NCI-H226 (cell line): ENCODE data around the gene MEIS1.
A peak's percentile ranks its signal among the peaks of the same experiment; 100 is the strongest.
"Not testable (repeated sequence)": the region's sequence is repeated elsewhere in the genome, so short reads cannot be mapped to it uniquely, and the experiment has no call there.

Experiments used
- DNase-seq: peaks from one replicate; pipeline ENCODE4 v3.0.0-alpha.2; 2015

Gene MEIS1

DNA sequence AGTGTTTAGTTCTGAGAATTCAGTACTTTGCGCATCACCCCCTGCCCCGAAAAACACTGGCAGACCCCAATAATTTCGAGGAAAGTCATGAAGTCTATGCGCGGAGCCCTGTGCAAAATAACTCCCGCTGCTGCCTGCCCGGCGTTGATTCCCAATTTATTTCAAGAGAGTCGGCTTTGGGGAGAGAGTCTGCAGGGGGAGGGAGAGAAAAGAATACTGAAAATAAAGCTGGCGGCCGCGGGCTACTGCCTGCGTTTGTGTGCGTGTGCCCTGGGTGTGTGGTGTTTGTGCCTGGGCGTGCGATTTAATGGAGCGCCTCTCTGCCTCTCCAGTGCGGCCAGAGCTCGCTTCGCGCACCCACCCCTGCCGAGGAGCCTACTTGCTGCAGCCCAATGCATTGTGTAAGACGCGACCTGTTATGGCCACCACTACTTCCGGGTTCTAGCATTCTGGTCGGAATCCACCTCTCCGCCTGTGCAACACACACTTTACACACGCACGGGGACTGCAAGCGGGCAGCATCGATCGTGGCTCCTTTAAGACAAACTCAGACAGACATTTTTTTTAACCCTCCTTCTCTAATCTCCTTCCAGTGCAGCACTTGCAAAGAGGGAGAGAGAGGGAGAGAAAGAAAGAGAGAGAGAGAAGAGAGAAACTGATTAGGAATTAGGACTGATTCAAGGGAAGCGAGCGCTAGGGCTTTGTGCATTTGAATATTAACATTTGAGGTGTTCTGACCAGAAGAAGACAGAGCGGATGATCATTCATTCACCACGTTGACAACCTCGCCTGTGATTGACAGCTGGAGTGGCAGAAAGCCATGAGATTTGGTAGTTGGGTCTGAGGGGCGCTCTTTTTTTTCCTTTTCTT lies at the start of gene MEIS1:
TSS of gene MEIS1 (plus strand) at position 447 of the 870 bp plus-strand sequence. CDS start 732 bp downstream, outside the sequence.
- peak; percentile 84 for DNase-seq

DNA sequence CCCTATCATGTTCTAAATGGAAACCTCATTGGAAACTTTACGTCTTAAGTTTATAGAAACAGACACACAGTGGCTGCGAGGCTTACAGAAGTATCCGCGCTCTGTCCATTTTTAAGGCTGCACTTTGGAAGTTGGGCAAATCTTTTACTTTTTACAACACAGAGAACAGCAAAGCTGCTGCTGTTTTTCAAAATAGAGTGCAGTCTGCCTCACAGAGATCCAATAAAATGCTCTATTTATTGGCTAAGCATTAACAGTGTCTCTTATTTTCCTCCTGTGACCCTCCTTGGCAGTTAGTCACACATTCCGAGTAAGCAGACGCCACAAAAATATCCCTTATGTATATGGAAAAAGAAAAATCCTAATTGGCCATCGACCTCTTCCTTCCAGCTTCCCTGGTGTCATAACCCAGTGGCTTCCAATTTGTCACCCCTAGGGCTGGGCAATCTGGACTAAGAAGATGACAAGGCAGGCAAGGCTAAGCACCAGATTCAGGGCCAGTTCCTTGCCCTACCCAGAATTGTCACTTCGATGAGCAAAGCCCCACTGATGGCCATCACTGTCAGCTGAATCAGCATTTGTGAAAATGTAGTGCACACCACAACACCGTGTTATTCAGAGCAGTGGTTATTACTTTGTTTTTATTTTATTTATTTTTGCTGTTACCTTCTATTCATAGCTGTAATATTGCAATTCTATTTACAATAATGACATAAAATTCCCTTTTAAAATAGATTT lies 47.7 kb upstream of the MEIS1 start:
- DNase-seq = no peak

DNA sequence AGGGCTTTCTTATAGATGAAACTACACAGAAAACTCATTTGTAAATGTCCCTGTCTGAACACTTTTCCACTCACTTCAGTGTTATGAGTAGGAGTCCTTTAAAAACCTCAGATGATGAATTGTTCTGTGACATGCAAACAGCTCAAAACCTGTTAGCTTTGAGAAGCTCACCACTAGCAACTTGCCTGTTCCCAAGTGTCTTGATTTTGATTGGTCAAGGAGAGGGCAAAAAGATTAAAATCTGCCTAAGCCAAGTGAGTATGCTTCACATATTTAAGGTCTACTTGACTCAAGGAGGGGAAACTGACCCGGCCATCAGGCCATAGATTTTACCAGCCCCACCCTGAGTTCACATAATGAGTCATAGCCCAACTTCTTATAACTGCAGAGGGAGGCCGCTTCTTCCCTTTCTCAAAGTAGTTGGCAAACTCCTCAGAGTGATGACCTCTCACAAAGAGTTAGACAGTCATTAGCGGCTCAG lies 45.2 kb upstream of the MEIS1 start:
- peak; percentile 63 for DNase-seq

DNA sequence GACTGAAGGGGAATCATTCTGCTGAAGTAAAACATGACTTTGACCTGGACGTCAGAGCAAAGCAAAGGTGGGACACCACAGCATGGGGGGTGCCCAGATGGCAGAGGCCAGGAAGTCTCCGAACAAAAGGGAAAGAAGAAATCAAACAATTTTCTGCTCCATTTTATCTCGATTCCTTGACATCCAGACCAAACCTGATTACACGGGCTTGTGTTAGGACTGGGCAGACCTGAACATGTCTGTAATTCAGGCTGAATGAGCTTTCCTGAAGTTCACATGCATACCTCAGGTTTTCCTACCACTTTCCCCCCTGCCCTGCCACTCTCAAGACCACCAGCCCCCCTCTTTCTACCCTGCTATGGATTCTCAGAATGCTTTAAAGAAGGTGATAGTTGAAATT lies 44.8 kb upstream of the MEIS1 start:
- DNase-seq = no peak

DNA sequence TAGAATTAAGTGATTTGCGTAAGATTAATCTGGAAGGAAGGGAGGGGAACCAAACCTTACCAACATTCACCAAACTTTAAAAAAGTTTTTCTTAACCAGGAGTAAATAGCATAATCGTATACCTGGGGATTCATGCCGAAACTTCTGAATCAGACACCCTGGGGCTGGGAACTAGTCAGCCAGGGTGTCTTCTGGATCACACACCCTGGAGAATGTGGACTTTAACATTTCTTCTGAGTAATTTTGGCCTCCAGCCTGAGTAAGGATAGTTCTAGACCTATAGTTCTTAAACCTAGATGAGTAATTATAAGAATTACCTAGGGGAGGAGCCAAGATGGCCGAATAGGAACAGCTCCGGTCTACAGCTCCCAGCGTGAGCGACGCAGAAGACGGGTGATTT lies 44.1 kb upstream of the MEIS1 start:
- no peak for DNase-seq

DNA sequence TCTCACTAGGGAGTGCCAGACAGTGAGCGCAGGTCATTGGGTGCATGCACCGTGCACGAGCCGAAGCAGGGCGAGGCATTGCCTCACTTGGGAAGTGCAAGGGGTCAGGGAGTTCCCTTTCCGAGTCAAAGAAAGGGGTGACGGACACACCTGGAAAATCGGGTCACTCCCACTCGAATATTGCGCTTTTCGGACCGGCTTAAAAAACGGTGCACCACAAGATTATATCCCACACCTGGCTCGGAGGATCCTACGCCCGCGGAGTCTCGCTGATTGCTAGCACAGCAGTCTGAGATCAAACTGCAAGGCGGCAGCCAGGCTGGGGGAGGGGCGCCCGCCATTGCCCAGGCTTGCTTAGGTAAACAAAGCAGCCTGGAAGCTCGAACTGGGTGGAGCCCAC lies 43.7 kb upstream of the MEIS1 start:
- not testable (repeated sequence) for DNase-seq

DNA sequence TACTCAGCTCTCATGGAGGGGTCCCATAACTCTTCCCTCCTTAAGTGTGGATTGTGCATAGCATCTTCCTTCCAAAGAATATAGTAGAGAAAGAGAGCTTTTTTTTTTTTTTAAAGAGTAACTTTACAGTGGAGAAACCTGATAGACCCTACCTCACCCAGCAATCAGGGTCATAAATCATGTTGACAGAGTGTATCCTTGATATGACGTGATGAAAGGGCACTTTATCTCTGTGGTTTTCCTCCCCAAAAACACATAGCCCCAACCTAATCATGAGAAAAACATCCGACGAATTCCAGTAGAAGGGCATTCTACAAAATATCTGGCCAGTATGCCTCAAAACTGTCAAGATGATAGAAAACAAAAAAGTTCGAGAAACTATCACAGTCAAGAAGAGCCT lies 29.5 kb upstream of the MEIS1 start:
- peak; percentile 87 for DNase-seq

DNA sequence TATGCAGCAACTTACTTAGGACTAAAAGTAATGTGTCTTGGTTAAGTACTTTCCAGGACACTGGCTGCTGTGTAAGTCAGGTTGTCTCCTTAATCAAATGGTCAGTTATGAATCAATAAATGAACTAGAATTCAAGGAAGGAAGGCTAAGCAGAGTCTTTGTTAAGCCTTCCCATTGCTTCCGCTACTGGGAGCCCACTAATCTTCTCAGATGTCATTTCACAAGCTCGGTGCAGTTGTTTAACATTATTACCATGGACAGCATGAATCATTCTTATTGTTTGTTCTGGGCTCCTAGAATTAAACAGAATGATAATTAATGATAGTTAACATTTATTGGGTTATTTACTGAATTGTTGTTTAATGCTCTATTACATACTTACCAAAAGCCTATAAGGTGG lies 26.0 kb upstream of the MEIS1 start:
- no peak for DNase-seq

DNA sequence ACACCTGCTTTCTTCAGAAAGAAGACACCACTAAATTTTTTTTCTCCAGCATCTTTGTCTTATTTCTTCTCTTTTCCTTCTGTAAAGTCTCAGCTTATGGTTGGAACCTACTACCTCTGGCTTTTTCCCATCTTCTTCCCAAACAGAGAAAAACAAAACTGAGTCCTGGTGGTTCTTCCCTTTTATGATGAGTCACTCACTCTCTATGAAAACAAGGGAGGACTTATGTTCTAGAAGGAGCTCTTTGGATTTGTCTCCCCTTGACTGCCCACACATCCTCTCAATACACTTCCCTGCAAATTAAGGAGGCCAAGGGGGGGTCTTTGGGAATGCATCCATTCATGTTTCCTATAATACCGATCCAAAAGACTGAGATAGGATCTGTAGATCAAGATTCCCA lies 22.1 kb upstream of the MEIS1 start:
- no peak for DNase-seq

DNA sequence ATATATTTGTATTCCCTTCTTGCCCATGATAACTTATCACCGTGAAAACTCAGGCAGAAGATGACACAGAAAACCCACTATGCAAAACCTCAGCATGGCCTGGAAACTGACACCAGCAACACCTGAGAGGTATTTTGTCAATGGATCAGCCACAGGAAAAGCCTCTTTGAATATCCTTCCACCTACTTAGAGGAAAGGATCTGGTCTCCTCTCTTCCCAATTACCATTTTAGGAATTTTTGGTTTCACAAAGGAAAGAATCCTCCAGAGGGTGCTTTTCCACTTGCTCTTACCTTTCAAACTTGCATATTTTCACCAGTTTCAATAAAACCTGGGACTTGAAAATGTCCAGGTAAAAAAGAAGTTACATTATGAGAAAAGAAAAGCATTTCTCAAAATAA lies 20.0 kb upstream of the MEIS1 start:
- DNase-seq = no peak

DNA sequence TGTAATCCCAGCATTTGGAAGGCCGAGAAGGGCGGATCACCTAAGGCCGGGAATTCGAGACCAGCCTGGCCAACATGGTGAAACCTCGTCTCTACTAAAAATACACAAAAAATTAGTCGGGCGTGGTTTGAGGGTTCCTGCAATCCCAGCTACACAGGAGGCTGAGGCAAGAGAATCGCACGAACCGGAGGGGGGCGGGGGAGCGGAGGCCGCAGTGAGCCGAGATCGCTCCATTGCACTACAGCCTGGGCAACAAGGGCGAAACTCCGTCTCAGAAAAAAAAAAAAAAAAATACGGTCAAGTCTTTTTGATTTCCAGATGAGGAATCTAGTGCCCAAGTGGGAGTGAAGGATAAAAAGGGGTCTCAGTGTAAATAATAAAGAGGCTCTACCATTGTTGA lies 16.5 kb upstream of the MEIS1 start:
- DNase-seq = no peak

DNA sequence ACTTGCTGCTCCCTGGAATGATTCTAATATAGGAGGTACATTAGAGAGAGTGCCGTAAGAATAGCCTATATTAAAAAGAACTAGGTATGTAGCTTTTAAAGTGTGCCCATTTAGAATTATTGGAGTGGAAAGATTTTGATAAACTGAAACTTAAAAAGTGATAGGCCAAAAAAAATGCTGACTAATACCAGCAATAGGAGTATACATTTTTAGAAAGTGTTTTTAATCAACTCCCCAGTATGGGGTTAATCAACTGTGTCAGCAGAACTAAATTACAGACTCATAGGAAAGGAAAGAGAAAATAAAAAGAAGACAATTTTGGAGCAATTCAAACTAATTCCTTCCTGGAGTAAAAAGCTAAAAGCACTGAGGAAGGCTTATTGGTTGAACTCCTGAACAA lies 13.3 kb upstream of the MEIS1 start:
- no peak for DNase-seq

DNA sequence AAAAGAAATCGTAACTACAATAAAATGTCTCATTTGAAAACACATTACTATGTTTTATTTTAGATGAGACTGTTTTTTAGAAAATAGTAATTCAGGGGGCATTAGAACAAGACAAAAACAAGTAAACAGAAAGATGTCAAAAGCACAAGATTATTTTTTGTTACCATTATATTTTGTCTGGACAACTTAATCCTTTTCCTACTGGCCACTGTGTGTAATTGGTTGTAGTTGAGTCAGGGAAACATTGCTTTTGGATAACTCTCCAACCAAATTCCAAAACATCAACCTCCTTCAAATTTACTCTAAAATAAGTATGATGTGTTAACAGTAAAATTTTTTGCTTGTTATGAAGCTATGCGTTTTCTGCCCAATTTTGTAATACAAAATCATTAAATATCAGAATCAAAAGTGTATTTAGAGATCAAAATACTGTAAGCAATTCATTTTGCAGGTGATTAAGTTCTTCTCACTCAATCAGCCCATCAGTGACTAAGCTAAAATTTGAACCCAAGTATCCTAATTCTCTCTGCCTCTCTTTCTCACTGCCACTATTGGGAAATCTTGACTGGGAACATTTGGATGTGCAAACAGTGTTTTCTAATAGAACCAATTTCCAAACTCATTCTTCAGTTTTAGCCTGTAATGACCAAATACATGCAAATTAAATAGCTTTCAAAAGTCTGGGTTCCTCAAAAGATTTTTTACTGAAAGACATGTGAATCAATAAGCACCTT lies 11.4 kb upstream of the MEIS1 start:
- DNase-seq = no peak

DNA sequence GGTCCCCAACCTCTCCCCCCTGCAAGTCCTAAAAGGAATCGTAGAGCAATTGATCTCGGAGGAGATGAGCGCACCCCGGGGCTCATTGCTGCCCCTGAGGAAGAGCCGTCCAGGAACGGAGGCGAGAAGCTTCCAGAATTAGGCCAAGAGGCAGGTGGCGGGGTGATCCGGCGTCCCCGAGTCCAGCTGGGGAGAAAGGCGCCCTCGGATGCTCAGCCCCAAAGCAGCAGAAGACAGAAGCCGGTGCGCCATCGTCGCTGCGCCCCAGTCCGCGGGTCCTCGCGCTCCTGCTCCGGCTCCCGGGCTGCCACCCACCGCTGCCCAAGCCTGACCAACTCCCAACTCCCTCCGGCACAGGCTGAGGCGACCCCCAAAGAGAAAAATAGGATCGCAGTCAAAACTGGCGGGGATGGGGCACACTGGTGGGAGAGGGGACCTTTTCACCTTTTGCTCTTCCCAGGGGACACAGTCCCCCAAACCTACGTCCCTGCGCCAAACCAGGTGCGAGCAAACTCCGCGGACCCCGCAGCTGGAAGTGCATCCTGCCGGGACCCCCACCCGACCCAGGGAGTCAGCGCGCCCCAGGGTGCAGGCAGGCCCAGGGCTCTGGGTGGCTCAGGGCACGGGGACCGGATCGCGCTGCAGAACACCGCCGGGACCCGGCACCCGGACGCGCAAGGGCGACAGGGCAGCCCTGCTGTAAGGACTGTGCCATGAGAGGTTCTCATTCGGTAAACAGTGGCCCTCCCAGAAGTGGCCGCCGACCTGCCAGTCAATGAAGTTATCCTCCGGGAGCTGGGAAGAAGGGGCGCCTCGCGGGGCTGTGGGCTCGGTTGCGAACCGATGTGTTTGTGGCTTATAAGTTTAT lies 8.4 kb upstream of the MEIS1 start:
- no peak for DNase-seq

DNA sequence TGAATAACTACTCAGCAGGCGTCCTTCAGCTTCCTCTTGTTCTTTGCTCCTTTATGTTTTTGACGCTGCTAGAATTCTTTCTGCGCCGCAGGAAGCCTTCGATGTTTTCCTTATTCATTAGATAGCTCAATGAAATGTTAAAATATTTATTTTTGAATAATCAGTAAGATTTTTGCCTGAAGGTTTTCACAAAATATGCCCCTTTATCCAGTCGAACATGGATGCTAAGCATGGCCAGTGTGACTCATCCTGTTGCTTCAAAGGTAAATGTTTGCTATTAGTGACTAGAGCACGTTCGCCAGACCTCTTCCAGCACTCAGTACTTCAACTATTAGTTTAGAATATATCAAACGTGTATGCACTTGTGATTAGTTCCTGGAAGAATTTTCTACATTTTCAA lies 7.6 kb upstream of the MEIS1 start:
- no peak for DNase-seq

DNA sequence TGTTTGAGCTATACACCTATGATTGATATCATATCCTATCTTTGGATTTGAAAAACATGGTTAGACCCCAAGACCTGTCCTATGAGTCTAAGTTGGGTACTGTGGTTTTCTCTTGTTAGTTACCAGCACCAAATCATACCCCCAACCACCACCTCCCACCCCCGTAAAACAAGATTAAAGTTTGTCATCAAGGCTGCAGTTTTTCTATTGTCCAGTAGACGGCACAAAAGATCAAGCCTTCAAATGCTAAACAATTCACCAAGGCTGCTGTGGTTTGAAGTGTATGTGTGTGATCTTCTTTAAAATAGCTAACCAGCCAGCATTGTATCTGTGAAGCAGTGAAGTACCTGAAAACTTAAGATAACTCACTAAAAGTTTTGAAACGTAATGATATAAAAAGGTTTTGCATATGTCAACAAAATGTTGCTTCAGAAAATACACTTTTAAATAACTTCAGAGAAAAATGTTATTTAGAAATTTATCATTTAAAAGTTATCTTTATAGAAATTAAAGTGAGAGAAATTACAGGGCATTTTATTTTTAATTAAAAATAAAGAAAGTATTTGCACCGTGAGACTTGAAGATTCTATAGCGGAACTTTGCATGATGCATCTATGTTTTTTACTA lies 5.8 kb upstream of the MEIS1 start:
- no peak for DNase-seq

DNA sequence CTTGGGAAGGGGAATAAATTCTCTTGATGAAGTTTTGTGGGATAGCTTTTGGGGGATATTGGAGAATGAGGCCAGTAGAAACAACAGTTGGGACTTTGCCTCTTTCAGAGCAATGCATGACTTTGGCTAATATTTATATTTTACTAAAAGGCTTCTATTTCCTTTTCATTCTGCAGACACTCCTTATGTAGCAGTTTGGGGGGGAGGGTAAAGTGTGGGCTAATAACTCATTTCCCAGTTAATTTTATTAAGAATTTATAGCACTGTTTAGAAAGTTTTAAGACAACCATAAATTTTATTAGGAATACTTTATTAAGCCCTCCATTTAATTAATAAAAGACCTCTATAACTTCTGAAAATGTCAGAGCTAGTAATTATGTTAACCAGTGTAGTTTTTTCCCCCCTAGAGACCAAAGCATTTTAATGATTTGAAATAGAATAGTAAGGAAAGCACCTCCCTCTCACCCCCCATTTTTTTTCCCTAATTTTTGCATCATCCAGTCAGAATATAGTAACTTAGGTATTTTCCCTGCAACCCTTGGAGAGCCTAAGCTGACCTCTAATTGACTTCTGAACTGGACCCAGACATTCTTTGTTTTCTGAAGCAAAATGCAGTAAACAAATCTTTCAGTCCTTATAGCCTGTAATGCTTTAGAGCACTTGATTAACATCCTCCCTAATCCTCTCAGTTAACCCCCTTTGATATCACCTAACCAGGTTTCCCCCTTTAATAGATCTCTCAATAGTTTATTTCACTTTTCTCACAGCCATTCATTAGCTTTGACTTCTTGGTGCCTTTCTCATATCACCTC lies 5.0 kb upstream of the MEIS1 start:
- no peak for DNase-seq

DNA sequence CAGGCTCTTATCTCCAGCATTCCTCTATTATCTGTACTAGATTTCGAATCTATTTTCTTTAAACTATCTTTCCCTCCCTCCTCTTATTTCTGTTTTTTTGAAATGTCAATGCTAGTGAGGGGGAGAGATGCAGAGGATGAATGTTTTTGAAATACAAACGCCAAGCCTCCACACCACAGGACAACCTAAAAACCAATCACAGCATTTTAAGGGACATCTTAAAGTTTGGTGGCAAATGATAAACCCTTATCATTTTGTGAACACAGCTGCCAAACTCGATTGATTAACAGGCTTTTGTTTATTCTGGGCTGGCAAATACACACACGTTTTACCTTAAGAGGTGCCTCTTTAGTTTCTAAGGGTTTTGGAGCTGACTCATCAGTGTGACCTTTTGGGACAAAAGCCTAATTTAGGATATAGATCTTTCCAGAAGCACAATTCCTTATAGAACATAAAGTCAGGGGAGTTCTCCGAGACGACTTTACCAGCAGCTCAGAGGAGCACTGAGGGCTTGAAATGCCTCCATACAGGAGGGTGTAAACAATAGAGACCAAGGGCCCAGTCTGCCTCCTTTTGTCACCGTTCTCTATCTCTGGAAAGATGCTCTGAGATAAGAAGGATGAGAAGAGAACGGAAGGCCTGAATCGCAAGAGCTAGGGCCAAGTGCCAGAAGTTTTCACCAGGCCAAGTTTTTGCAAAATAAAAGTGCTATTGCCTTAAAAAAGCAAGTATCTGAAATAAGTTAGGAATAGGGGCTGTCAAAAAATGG lies 4.2 kb upstream of the MEIS1 start:
- no peak for DNase-seq

DNA sequence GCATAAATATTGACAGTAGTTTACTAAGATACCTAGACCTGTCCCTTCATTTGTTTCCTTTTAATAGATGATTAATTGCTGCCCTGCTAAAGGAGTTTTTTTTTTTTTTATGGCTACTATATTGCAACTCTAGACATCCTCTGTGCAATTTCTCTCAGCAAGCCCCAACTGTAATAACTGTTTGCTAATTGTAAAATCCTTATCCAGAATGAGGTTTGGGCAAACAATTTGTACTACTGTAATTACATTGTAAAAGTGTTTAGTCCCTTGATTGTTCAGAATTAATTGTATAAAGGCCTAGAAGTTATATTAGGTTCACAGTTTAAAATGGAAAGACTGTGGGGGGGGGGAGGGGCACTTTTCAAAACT lies 3.7 kb upstream of the MEIS1 start:
- DNase-seq = no peak

DNA sequence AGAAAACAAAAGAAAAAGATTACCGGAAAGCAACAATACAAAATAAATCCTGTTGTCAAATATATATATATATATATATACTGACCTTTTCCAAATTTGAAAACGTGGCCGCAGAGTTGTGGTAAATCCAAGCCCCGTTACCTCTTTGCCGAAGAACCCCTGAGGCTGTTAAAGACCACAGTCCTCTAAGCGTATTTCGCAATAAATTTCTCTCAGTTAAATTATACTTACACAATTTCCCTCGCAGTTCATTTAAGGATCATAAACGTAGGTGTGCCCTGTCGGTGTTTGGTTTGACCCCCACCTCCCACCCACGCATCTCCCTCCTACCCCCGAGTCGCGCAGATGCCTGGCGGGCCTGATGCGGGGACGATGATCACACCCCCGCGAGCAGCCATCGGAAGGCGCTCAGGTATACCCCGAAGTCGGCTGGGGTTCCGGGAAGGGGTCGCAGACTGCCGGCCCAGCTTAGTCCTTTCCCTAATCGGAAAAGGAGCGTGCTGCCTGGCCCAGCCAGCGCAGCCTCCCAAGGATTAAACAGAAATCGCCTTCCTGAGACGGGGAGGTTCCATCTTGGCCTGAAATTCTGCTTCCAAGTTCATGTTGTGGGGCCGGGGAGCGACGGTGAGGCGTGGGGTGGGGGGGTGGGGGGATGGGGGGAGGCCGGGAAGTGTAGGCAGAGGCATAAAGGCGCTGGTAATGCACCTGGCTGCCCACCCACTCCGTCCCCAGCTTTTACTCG lies 2.9 kb upstream of the MEIS1 start:
- DNase-seq = no peak
